ENCODE data around the gene HAGH.
"Not testable (repeated sequence)": the region's sequence is repeated elsewhere in the genome, so short reads cannot be mapped to it uniquely, and the experiment has no call there.

Gene HAGH

GRCh38 chr16:1810106-1810505, 16.5 kb downstream of the HAGH start:
- DNase-seq (ENCODE audit: low spot score) = no peak

- no peak for DNase-seq (ENCODE audit: low spot score)
These were observed 17.3 kb downstream of the HAGH start for GRCh38 chr16:1809281-1809801.

DNA sequence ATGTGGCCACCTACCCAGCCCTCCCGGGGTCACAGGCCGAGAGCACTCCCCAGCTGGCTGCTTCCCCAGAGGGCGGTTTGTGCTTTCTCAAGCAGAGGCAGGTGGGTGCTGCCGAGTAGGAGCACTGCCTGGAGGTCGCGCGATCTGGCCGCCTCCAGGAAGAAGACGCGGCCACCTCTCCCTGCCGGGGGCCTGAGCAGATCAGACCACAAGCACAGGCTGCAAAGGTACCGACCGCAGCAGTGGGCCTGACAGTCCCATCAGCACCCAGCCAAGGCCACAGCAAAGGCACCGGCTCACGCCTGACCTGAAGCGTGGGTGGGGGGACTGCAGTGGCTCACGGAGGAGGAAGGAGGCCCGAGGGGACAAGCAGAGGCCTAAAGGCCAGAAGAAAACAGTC, 17.9 kb downstream of the HAGH start:
- DNase-seq (ENCODE audit: low spot score) = no peak

DNA sequence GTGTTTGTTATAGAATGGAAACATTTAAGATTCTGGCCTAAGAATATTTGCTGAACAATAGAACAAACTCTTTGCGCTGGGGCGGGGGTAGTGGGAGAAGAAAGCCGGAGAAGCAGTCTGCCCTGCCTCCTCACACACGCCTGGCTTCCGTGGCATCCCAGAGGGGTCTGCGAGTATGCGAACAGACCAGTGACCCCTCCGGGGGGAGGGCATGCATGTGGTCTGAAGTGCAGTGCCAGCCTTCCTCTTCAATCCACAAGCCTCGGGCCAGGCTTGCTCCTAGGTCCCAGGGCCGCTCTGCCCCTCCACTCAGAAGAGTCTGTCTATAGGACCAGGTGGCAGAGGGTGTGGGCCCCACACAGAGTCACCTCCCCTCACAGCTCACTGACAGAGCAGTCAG, 19.0 kb downstream of the HAGH start:
- no peak for DNase-seq (ENCODE audit: low spot score)

DNA sequence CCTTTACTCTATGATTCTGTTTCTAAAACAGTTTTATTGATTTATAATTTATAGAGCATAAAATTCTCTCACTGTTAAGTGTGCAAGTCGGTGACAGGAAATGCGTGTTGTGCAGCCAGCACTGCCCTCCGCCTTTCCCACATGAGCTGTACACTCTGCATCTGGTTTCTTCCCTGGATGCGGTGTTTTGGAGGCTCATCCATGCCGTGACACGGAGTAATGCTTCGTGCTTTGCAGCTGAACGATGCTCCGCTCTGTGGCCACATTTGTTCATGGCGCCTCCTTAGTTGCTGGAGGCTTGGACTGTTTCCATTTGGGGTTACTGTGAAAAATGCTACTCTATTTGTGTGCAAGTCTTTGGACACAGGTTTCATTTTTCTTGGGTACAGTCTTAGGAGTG, 25.9 kb downstream of the HAGH start:
- DNase-seq (ENCODE audit: low spot score) = no peak

DNA sequence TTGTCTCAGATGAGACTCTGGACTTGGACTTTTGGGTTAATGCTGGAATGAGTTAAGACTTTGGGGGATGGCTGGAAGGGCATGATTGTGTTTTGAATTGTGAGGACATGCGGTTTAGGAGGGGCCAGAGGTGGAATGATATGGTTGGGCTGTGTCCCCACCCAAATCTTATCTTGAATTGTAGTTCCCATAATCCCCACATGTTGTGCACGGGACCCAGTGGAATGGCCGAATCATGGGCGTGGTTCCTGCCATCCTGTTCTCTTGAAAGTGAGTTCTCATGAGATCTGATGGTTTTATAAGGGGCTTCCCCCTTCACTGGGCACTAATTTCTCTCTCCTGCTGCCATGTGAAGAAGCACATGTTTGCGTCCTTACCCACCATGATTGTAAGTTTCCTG, 27.4 kb downstream of the HAGH start:
- not testable (repeated sequence) for DNase-seq (ENCODE audit: low spot score)

DNA sequence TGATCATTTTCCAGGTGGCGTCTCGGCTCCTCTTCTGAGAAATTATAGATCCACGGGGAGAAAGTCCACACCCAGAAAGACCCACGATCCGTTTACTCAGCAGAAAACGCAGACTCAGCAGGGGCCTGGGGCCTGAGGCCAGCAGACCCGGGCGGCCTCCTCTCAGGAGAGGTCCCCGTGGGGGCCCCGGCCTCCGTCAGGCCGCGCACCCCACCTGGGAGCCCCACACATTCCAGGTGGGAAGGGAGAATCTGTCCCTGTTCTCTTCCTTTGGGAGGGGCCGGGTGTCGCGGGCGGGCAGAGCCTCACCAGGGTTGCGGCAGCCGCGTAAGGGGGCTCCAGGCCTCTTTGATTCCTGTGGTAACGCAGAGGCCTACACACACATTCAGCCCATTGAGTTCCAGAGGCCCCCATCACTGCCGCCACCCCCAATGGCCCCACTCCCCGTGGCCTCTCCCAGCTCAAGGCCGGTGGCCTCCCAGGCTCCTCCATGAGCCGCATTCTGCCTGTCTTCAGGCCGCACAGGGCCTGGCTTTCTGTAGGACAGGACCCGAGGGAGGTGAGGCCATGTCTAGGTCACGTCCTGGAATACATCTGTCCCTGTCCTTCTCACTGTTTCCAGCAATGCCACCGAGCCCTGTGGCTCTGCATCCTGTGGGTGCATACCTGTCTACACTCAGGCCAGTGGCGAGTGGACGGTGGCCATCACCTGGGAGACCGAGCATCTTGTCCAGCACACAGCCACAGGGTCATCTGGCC, 31.5 kb downstream of the HAGH start:
- no peak for DNase-seq (ENCODE audit: low spot score)

DNA sequence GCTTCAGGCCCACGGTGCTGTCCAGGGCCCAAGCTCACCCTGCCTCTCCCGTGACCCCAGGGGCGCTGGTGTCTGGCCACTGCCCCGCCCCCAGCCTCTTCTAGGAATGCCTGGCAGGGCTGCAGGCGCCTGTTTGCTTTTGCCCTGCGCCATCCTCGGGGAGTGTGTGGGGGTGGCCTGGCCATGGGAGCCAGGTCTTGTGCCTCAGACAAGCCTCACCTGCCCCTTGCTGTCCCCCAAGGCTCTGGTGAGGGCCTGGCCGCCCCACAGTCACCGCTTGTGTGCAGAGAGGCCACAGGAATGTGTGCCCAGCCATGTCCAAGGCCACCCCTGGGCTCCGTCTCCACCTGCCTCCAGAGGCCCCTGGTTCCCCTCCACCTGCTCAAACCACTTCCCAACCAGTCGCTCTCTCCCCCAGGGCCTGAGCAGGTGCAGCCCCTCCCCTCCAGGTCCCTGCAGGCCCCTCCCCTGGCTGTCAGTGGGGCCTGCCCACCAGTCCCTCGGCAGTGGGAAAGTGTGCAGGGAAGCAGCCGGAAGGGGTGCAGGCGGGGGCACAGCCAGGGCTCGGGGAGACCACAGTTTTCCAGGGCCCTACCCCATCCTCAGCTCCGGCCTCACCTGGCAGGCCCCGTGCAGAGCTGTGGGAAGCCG, 32.3 kb downstream of the HAGH start:
- DNase-seq (ENCODE audit: low spot score) = no peak

- DNase-seq (ENCODE audit: low spot score) = no peak
These were observed 32.9 kb downstream of the HAGH start, which contains the start of gene IGFALS for GRCh38 chr16:1793578-1794220. Gene IGFALS, minus strand, starts transcription at chr16:1793705. Its CDS starts 53 bp downstream, at chr16:1793652.

GRCh38 chr16:1792836-1793577, 33.6 kb downstream of the HAGH start:
- no peak for DNase-seq (ENCODE audit: low spot score)

GRCh38 chr16:1791943-1792812, 34.4 kb downstream of the HAGH start:
- no peak for DNase-seq (ENCODE audit: low spot score)

DNA sequence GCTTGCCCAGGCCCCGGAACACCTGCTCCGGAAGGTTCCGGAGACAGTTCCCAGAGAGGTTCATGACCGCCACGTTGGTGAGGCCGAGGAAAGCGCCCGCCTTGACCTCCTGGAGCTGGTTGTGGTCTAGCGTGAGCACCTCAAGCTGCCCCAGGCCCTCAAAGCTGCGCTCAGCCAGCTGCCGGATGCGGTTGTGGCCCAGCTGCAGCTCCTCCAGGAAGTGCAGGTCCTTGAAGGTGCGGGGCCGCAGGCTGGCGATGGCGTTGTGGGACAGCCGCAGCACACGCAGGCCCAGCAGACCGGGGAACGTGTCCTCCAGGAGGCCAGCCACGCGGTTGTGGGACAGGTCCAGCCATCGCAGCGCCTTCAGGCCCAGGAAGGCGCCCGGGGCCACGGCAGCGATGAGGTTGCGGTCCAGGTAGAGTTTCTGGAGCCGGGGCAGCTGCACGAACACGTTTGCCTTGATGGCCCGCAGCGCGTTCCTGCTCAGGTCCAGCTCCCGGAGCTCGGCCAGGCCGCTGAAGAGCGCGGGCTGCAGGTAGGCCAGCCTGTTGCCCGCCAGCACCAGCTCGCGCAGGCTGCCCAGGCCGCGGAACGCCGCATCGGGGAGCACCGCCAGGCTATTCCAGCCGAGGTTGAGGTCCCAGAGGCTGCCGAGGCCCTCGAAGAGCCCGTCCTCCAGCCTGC, 35.2 kb downstream of the HAGH start:
- no peak for DNase-seq (ENCODE audit: low spot score)

- no peak for DNase-seq (ENCODE audit: low spot score)
These were observed 35.9 kb downstream of the HAGH start for GRCh38 chr16:1790611-1791255.

GRCh38 chr16:1790261-1790610, 36.4 kb downstream of the HAGH start:
- no peak for DNase-seq (ENCODE audit: low spot score)

DNA sequence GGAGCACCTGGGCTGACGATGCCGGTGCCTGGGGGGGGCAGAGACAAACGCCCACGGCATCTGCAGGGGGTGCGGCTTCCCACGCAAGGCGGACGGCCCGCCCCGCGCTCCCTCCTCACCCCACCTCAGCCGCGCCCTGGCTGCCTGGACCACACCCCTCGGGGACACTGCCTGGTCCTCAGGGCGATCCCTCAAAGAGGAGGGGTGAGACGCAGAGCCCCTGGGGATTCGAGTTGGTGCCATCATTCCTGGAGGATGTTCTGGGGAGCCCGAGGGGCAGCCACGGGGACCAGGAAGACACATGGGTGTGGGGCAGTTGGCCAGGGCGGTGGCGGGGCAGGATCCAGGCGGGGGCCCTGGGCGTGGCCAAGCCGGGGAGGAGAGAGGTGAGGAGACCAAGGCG, 37.0 kb downstream of the HAGH start:
- no peak for DNase-seq (ENCODE audit: low spot score)

GRCh38 chr16:1788708-1789100, 37.9 kb downstream of the HAGH start:
- no peak for DNase-seq (ENCODE audit: low spot score)

DNA sequence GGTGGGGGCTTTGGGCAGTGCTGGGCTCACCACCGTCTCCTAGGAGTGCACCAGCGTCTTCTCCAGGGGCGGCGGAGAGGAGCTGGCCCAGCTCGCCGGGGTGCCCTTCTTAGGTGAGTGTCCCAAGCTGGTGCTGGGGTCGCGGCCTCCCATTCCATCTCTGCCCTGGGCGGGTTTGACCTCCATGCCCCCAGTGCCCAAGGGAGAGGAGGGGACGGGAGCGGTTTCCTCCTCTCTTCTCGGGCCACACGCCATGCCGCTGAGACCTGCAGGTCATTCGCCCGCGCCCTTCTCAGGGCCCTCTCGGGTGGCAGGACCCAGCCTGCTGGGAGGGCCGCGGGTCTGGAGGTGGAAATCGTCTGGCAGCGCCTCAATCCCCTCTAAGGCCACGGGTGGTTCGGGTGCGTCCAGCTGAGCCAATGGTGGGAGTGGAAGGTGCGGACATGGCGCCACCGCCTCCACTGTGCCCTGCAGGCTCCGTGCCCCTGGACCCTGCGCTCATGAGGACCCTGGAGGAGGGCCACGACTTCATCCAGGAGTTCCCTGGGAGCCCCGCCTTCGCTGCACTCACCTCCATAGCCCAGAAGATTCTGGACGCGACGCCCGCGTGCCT, 38.4 kb downstream of the HAGH start:
- DNase-seq (ENCODE audit: low spot score) = no peak

GRCh38 chr16:1787322-1788094, 39.1 kb downstream of the HAGH start:
- no peak for DNase-seq (ENCODE audit: low spot score)

- no peak for DNase-seq (ENCODE audit: low spot score)
These were observed 39.6 kb downstream of the HAGH start for GRCh38 chr16:1787056-1787321.
